ENCODE results near the gene PIP5K1A. TPM values are rescaled to one million over a fixed set of nuclear protein-coding genes. Genes with fewer than 3 reads are reported as not detected.

The PIP5K1A gene
- total RNA-seq, 2 donors from 2014 or later = 35.6 to 41.8 TPM

DNA sequence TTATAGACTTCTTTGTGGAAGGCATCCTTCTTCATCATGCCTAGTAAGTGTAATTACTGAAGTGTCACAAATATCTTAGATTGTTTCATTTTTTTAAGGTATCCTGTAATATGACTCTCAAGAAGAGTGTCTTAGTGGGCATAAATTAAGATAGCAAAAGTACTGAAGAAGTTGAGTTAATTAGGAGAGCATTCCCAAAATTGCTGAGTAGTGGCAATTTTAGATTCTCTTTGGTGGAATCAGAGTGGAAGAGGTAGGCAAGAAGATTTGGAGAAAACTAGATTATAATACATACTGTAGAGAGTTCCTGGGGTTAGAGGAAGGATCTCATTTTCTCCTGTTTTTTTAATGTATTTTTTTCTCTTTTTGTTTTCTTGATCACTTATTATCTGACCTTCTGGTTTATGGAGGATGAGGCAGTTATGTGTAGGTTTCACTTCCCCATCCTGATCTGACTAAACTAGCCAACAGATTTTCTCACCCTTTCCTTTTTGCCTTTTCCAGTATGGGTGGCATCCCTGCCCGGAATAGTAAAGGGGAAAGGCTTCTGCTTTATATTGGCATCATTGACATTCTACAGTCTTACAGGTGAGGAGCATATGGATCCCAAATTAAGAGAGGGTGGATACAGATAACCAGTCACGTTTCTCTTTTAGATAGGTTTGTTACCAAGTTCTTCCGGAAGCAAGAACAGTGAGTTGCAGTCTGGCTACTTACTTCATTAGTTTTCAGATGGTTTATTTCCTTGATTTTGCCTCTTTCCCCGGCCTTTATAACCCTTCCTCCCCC is 39.5 kb downstream of the PIP5K1A start:
- no peaks in the 10 kb centered on the region for H3K9me3 ChIP-seq
- H3K36me3 ChIP-seq = peaks cover 96% of the 10 kb centered on the region
- DNase-seq (ENCODE audit: low spot score) = no peak
- H3K27ac ChIP-seq = no peak overlapping the region
- no peaks in the 10 kb centered on the region for H3K27me3 ChIP-seq
- TF ChIP-seq CTCF (IDR thresholded peaks at IDR 0.05) = no peak
- H3K4me3 ChIP-seq = no peak overlapping the region
- H3K4me1 ChIP-seq = no peaks in the 10 kb centered on the region

DNA sequence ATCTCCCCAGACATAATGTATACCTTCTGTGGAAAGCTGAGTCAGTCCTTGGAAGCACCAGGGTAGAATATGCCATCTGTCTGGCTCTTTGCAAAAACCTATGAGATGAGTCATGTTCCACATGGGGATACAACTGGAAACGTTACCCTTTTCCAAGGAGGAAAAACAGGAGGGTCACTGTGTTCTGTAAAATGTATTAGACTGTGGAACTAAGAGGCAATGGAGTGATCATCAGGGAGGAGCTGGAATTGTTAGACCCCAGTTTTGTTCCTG is 40.1 kb downstream of the PIP5K1A start:
- Histone ChIP-seq H3K27ac (no peak overlapping the region), H3K36me3 (peaks cover 96% of the 10 kb centered on the region), H3K9me3 (no peaks in the 10 kb centered on the region), H3K27me3 (no peaks in the 10 kb centered on the region), H3K4me1 (no peaks in the 10 kb centered on the region), H3K4me3 (no peak overlapping the region)
- no peak for TF ChIP-seq CTCF (IDR thresholded peaks at IDR 0.05)
- DNase-seq (ENCODE audit: low spot score) = no peak

GRCh38 chr1:151242442-151242841 is 44.1 kb downstream of the PIP5K1A start:
- H3K4me3 ChIP-seq = no peak overlapping the region
- no peaks in the 10 kb centered on the region for H3K9me3 ChIP-seq
- H3K36me3 ChIP-seq = peaks cover 95% of the 10 kb centered on the region
- H3K27me3 ChIP-seq = no peaks in the 10 kb centered on the region
- no peak overlapping the region for H3K27ac ChIP-seq
- H3K4me1 ChIP-seq = no peaks in the 10 kb centered on the region
- TF ChIP-seq CTCF (IDR thresholded peaks at IDR 0.05) = no peak
- DNase-seq (ENCODE audit: low spot score) = no peak

- Histone ChIP-seq H3K4me3 (no peak overlapping the region), H3K27me3 (no peaks in the 10 kb centered on the region), H3K27ac (no peak overlapping the region), H3K36me3 (peaks cover 95% of the 10 kb centered on the region), H3K4me1 (no peaks in the 10 kb centered on the region), H3K9me3 (no peaks in the 10 kb centered on the region)
- TF ChIP-seq CTCF (IDR thresholded peaks at IDR 0.05) = no peak
- DNase-seq (ENCODE audit: low spot score) = no peak
Measured at GRCh38 chr1:151243683-151244216, 45.4 kb downstream of the PIP5K1A start.

GRCh38 chr1:151246786-151247185 is 48.4 kb downstream of the PIP5K1A start:
- no peak overlapping the region for H3K4me3 ChIP-seq
- peaks cover 77% of the 10 kb centered on the region for H3K36me3 ChIP-seq
- H3K9me3 ChIP-seq = no peaks in the 10 kb centered on the region
- no peaks in the 10 kb centered on the region for H3K27me3 ChIP-seq
- no peak for DNase-seq (ENCODE audit: low spot score)
- no peak for TF ChIP-seq CTCF (IDR thresholded peaks at IDR 0.05)
- H3K4me1 ChIP-seq = no peaks in the 10 kb centered on the region
- H3K27ac ChIP-seq = no peak overlapping the region
